SK-N-MC (cell line): ENCODE data around the gene CLDN19.

Experiments
- EZH2 ChIP-seq: fragments of 200-600 bp; sonication (generic); IDR thresholded peaks from one replicate; pipeline ENCODE4 v1.6.1; 2017; ENCODE audit warnings: antibody characterized with exemption
- FOXP2 ChIP-seq: optimal IDR thresholded peaks from 2 replicates; pipeline ENCODE3; 2011; ENCODE audit warnings: mild to moderate bottlenecking, moderate library complexity; ENCODE audit not compliant: insufficient read depth; ENCODE audit errors: extremely low read length, control extremely low read depth
- POLR2AphosphoS5 ChIP-seq: IDR thresholded peaks from 2 replicates; pipeline ENCODE4 v1.6.1; 2012; ENCODE audit warnings: mild to moderate bottlenecking, low read depth, low read length, borderline replicate concordance

DNA sequence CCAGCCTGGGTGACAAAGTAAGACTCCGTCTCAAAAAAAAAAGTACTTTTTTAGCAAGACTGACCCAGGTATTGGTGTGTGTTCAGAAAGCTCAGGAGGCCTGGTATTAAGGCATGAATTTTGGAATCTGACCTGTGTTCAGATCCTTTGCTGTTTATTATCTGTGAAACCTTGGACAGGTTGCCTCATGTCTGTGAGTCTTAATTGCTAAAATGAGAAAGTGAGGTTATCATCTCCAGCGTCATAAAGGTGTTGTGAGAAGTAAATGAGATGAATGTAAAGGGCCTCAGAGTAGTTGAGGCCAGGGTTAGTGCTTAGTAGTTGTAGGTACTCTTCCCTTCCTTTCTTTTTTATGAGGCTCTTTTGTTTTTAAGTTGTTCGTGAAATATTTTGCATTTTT is 29.8 kb upstream of the CLDN19 start:
- no peak for TF ChIP-seq EZH2
- TF ChIP-seq POLR2AphosphoS5, result no peak
- no peak for TF ChIP-seq FOXP2
